Measurements from ENCODE around the gene RAB43. TPM values are rescaled to one million over a fixed set of nuclear protein-coding genes. Genes with fewer than 3 reads are reported as not detected.

Gene RAB43
- total and polyA plus RNA-seq, 3 donors from 2014 or later: 12.4 to 28.2 (median 27.2) TPM

DNA sequence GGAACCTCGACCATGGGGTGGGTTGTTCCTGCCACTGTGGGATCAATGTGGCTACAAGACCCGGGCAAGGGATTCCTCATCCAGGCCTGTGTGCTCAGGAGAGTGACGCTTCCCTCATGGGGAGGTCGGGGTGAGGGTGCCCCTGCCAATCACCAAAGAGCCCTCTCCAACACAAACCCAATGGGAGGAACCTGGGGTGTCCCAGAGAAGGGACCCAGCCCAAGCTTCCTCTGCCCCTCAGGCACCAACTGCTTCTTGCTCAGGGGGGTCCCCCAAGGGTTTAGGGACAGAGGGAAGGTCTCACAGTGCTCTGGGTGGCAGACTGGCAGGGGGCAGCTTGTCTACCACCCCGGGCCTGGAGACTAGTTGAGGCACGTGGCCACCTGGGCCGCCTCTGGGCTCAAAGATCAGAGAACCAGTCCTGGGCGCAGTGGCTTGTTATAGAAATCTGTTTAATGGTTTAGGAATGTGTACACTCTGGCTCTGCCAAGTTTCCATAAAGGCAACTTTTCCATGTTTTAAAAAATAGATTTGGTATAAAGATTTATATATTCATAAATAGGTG is 34.4 kb downstream of the RAB43 start:
- Histone ChIP-seq H3K27me3 (no peaks in the 10 kb centered on the region), H3K36me3 (ENCODE audit: low read depth, missing control alignments) (no peaks in the 10 kb centered on the region), H3K9me3 (no peaks in the 10 kb centered on the region), H3K4me1 (peaks cover 6% of the 10 kb centered on the region), H3K4me3 (no peak overlapping the region), H3K27ac (peak overlapping the region; percentile 81 to 88)
- TF ChIP-seq, protein P1, sequence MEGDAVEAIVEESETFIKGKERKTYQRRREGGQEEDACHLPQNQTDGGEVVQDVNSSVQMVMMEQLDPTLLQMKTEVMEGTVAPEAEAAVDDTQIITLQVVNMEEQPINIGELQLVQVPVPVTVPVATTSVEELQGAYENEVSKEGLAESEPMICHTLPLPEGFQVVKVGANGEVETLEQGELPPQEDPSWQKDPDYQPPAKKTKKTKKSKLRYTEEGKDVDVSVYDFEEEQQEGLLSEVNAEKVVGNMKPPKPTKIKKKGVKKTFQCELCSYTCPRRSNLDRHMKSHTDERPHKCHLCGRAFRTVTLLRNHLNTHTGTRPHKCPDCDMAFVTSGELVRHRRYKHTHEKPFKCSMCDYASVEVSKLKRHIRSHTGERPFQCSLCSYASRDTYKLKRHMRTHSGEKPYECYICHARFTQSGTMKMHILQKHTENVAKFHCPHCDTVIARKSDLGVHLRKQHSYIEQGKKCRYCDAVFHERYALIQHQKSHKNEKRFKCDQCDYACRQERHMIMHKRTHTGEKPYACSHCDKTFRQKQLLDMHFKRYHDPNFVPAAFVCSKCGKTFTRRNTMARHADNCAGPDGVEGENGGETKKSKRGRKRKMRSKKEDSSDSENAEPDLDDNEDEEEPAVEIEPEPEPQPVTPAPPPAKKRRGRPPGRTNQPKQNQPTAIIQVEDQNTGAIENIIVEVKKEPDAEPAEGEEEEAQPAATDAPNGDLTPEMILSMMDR (IDR thresholded peaks at IDR 0.05): no peak
- no peak for TF ChIP-seq POLR2A (IDR thresholded peaks at IDR 0.05)
- 37 to 51% methylated on average over 4 to 8 of the region's 8 CpGs for WGBS, 2 donors
- DNase-seq: peak; percentile 64
- intact Hi-C loops (cut with DNase I; ENCODE audit: low total_unique reads): no loop called here

- no peak for DNase-seq
- Histone ChIP-seq H3K27me3 (no peaks in the 10 kb centered on the region), H3K9me3 (no peaks in the 10 kb centered on the region), H3K4me1 (peaks cover 6% of the 10 kb centered on the region), H3K27ac (no peak overlapping the region), H3K4me3 (no peak overlapping the region), H3K36me3 (ENCODE audit: low read depth, missing control alignments) (no peaks in the 10 kb centered on the region)
- WGBS, 2 donors: 88 to 100% methylated on average over 2 to 4 of the region's 4 CpGs
- intact Hi-C loops (cut with DNase I; ENCODE audit: low total_unique reads): no loop called here
- TF ChIP-seq, protein P1 (IDR thresholded peaks at IDR 0.05): no peak
- TF ChIP-seq POLR2A (IDR thresholded peaks at IDR 0.05): no peak
These were observed 35.8 kb downstream of the RAB43 start for GRCh38 chr3:129085818-129086217.

- DNase-seq: no peak
These were observed 36.4 kb downstream of the RAB43 start for GRCh38 chr3:129085165-129085715.

GRCh38 chr3:129084501-129084900 is 37.1 kb downstream of the RAB43 start:
- Histone ChIP-seq H3K36me3 (ENCODE audit: low read depth, missing control alignments) (no peaks in the 10 kb centered on the region), H3K4me1 (peaks cover 6% of the 10 kb centered on the region), H3K9me3 (no peaks in the 10 kb centered on the region), H3K4me3 (no peak overlapping the region), H3K27me3 (no peaks in the 10 kb centered on the region), H3K27ac (no peak overlapping the region)
- TF ChIP-seq POLR2A (IDR thresholded peaks at IDR 0.05): no peak
- TF ChIP-seq, protein P1 (IDR thresholded peaks at IDR 0.05): no peak
- intact Hi-C loops (cut with DNase I; ENCODE audit: low total_unique reads): no loop called here
- no peak for DNase-seq
- WGBS, 2 donors: 72 to 84% methylated on average over 3 to 6 of the region's 6 CpGs

More at GRCh38 chr3:129085165-129085715, 36.4 kb downstream of the RAB43 start:
- H3K36me3 ChIP-seq (ENCODE audit: low read depth, missing control alignments): no peaks in the 10 kb centered on the region
- H3K4me1 ChIP-seq: peaks cover 6% of the 10 kb centered on the region
- no peak overlapping the region for H3K4me3 ChIP-seq
- WGBS, 2 donors: 83 to 94% methylated on average over 9 to 12 of the region's 12 CpGs
- no peaks in the 10 kb centered on the region for H3K9me3 ChIP-seq
- intact Hi-C loops (cut with DNase I; ENCODE audit: low total_unique reads): no loop called here
- no peak overlapping the region for H3K27ac ChIP-seq
- TF ChIP-seq, protein P1 (IDR thresholded peaks at IDR 0.05): no peak
- TF ChIP-seq POLR2A (IDR thresholded peaks at IDR 0.05): no peak
- no peaks in the 10 kb centered on the region for H3K27me3 ChIP-seq

DNA sequence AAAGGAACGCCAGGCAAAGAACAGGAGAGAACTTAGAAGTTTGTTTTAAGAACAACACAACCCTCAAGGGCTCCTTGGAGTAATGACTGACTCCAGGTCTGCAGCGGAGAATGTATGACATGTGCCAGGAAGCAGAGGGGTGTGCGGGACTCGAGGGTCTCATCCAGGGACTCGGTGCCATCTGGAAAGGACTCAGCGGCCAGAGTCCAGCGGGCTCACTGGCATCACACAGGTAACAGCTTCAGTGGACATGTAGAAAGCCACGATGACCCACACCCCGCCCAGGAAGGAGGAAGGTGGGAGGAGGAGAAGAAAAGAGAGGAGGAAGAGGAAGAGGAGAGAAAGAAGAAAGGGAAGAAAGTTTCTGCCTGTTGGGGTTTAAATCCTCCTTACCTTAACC is 39.6 kb downstream of the RAB43 start:
- peaks cover 2% of the 10 kb centered on the region for H3K4me1 ChIP-seq
- H3K36me3 ChIP-seq (ENCODE audit: low read depth, missing control alignments): no peaks in the 10 kb centered on the region
- no peaks in the 10 kb centered on the region for H3K27me3 ChIP-seq
- intact Hi-C loops (cut with DNase I; ENCODE audit: low total_unique reads): no loop called here
- no peak overlapping the region for H3K4me3 ChIP-seq
- TF ChIP-seq POLR2A (IDR thresholded peaks at IDR 0.05): no peak
- TF ChIP-seq, protein P1 (IDR thresholded peaks at IDR 0.05): no peak
- no peaks in the 10 kb centered on the region for H3K9me3 ChIP-seq
- no peak for DNase-seq
- no peak overlapping the region for H3K27ac ChIP-seq
- 84 to 85% methylated on average over 9 of the region's 9 CpGs for WGBS, 2 donors

Data from testis (tissue), 3 donors.